ENCODE results near the gene UPP1.

GRCh38 chr7:48130658-48131108 is 41.6 kb downstream of the UPP1 start:
- TF ChIP-seq CTCF (IDR thresholded peaks at IDR 0.05) (no peak), POLR2A (IDR thresholded peaks at IDR 0.05) (no peak), POLR2AphosphoS5 (IDR thresholded peaks at IDR 0.05; ENCODE audit: insufficient read depth in 1 of 2, low read depth in 1 of 2) (no peak)
